ENCODE data around the gene TPST2.

Gene TPST2

GRCh38 chr22:26579331-26579886 is 10.5 kb downstream of the TPST2 start:
- DNase-seq, result no peak

- DNase-seq, result no peak
Observed at GRCh38 chr22:26577081-26577480, 12.9 kb downstream of the TPST2 start.

- DNase-seq, result no peak
Observed at GRCh38 chr22:26576026-26576680, 13.8 kb downstream of the TPST2 start.

GRCh38 chr22:26574001-26574723 is 15.8 kb downstream of the TPST2 start:
- no peak for DNase-seq

- no peak for DNase-seq
Observed at GRCh38 chr22:26573026-26573662, 16.8 kb downstream of the TPST2 start.

GRCh38 chr22:26570864-26571525 is 18.9 kb downstream of the TPST2 start:
- DNase-seq, result no peak

GRCh38 chr22:26570115-26570514 is 19.8 kb downstream of the TPST2 start:
- DNase-seq, result no peak

- no peak for DNase-seq
Observed at GRCh38 chr22:26568207-26568706, 21.7 kb downstream of the TPST2 start.

- DNase-seq, result no peak
Observed at GRCh38 chr22:26567610-26568009, 22.3 kb downstream of the TPST2 start.

- no peak for DNase-seq
Observed at GRCh38 chr22:26566994-26567393, 22.9 kb downstream of the TPST2 start.

- no peak for DNase-seq
Observed at GRCh38 chr22:26565889-26566288, 24.0 kb downstream of the TPST2 start.

- DNase-seq, result no peak
Observed at GRCh38 chr22:26565181-26565580, 24.8 kb downstream of the TPST2 start.

GRCh38 chr22:26564672-26565071 is 25.3 kb downstream of the TPST2 start:
- no peak for DNase-seq

GRCh38 chr22:26564181-26564580 is 25.8 kb downstream of the TPST2 start:
- DNase-seq, result no peak

- no peak for DNase-seq
Observed at GRCh38 chr22:26563022-26563421, 26.9 kb downstream of the TPST2 start.

- DNase-seq, result no peak
Observed at GRCh38 chr22:26561756-26562417, 28.0 kb downstream of the TPST2 start.

GRCh38 chr22:26559961-26560575 is 29.9 kb downstream of the TPST2 start:
- DNase-seq, result no peak

- DNase-seq, result no peak
Observed at GRCh38 chr22:26558248-26558895, 31.6 kb downstream of the TPST2 start.

- no peak for DNase-seq
Observed at GRCh38 chr22:26556904-26557303, 33.0 kb downstream of the TPST2 start.

GRCh38 chr22:26555478-26555877 is 34.5 kb downstream of the TPST2 start:
- DNase-seq, result no peak

- no peak for DNase-seq
Observed at GRCh38 chr22:26554956-26555355, 35.0 kb downstream of the TPST2 start.

Data from NCI-H510A (cell line).